ENCODE data around the gene ROM1.
A peak's percentile ranks its signal among the peaks of the same experiment; 100 is the strongest.

Gene ROM1

GRCh38 chr11:62572431-62572830 is 40.6 kb upstream of the ROM1 start:
- H3K18ac ChIP-seq (ENCODE audit: low read depth in 1 of 2, low read length in 2 of 2) = no peak overlapping the region
- no peak overlapping the region for H4K8ac ChIP-seq (ENCODE audit: low read length)
- no peaks in the 10 kb centered on the region for H3K27me3 ChIP-seq (ENCODE audit: control insufficient read depth in 1 of 2, insufficient read depth in 1 of 2, low read length in 2 of 2)
- DNase-seq = no peak
- H3K23ac ChIP-seq (ENCODE audit: low read length in 2 of 2) = no peak overlapping the region
- H2BK12ac ChIP-seq (ENCODE audit: low read length in 2 of 2) = no peak overlapping the region
- no peak overlapping the region for H3K4ac ChIP-seq (ENCODE audit: low read depth in 1 of 2, low read length in 2 of 2)
- H3K27ac ChIP-seq (ENCODE audit: low read length, poor library complexity, severe bottlenecking) = no peak overlapping the region
- peak overlapping the region; percentile 44 to 96 for H3K4me3 ChIP-seq (ENCODE audit: insufficient read depth in 1 of 2, low read depth in 1 of 2, low read length in 2 of 2)
- peaks cover 56 to 69% of the 10 kb centered on the region in 2 experiments for H3K36me3 ChIP-seq (ENCODE audit: control insufficient read depth in 1 of 2, insufficient read depth in 2 of 2, low read depth in 1 of 2, low read length in 2 of 2)
- H3K4me1 ChIP-seq (ENCODE audit: control insufficient read depth, insufficient read depth, low read depth, low read length) = peaks cover 23% of the 10 kb centered on the region
- peaks cover 10% of the 10 kb centered on the region for H3K79me1 ChIP-seq (replicated peaks; ENCODE audit: low read length, poor library complexity, severe bottlenecking)
- H2AFZ ChIP-seq (ENCODE audit: low read depth, low read length) = no peak overlapping the region
- no peak overlapping the region for H4K91ac ChIP-seq (ENCODE audit: low read length)
- no peak overlapping the region for H2BK15ac ChIP-seq (ENCODE audit: low read depth, poor library complexity, severe bottlenecking)
- peak overlapping the region; percentile 98 for H3K9ac ChIP-seq (ENCODE audit: low read length)
- H3K4me2 ChIP-seq (ENCODE audit: low read length, poor library complexity, severe bottlenecking) = peak overlapping the region; percentile 93
- H3K9me3 ChIP-seq (ENCODE audit: control insufficient read depth, low read length) = no peaks in the 10 kb centered on the region
- H2BK120ac ChIP-seq (ENCODE audit: low read depth, low read length) = no peak overlapping the region
- H2AK5ac ChIP-seq (ENCODE audit: low read length, severe bottlenecking) = no peak overlapping the region
- H2BK5ac ChIP-seq (ENCODE audit: low read depth, low read length, poor library complexity, severe bottlenecking) = no peak overlapping the region
- 89% methylated on average over 11 of the region's 12 CpGs for WGBS
- H3K14ac ChIP-seq (ENCODE audit: low read length in 2 of 2) = no peak overlapping the region

GRCh38 chr11:62573006-62573591 is 40.0 kb upstream of the ROM1 start:
- Histone ChIP-seq H3K36me3 (ENCODE audit: control insufficient read depth in 1 of 2, insufficient read depth in 2 of 2, low read depth in 1 of 2, low read length in 2 of 2) (peaks cover 52 to 67% of the 10 kb centered on the region in 2 experiments), H2AFZ (ENCODE audit: low read depth, low read length) (no peak overlapping the region), H4K91ac (ENCODE audit: low read length) (peak overlapping the region; percentile 49), H2BK5ac (ENCODE audit: low read depth, low read length, poor library complexity, severe bottlenecking) (peak overlapping the region; percentile 94), H2AK5ac (ENCODE audit: low read length, severe bottlenecking) (peak overlapping the region; percentile 86), H3K4me2 (ENCODE audit: low read length, poor library complexity, severe bottlenecking) (peak overlapping the region; percentile 93), H3K4ac (ENCODE audit: low read depth in 1 of 2, low read length in 2 of 2) (peak overlapping the region; percentile 94 to 97), H3K27me3 (ENCODE audit: control insufficient read depth in 1 of 2, insufficient read depth in 1 of 2, low read length in 2 of 2) (no peaks in the 10 kb centered on the region), H2BK15ac (ENCODE audit: low read depth, poor library complexity, severe bottlenecking) (peak overlapping the region; percentile 75), H3K9me3 (ENCODE audit: control insufficient read depth, low read length) (no peaks in the 10 kb centered on the region), H2BK120ac (ENCODE audit: low read depth, low read length) (peak overlapping the region; percentile 82), H2BK12ac (ENCODE audit: low read length in 2 of 2) (no peak overlapping the region), H3K4me3 (ENCODE audit: insufficient read depth in 1 of 2, low read depth in 1 of 2, low read length in 2 of 2) (peak overlapping the region; percentile 86 to 96), H3K4me1 (ENCODE audit: control insufficient read depth, insufficient read depth, low read depth, low read length) (peaks cover 21% of the 10 kb centered on the region), H3K27ac (ENCODE audit: low read length, poor library complexity, severe bottlenecking) (peak overlapping the region; percentile 91), H3K79me1 (replicated peaks; ENCODE audit: low read length, poor library complexity, severe bottlenecking) (peaks cover 10% of the 10 kb centered on the region), H3K23ac (ENCODE audit: low read length in 2 of 2) (peak overlapping the region in 1 of 2 experiments; percentile 56), H3K14ac (ENCODE audit: low read length in 2 of 2) (peak overlapping the region in 1 of 2 experiments; percentile 86), H3K9ac (ENCODE audit: low read length) (peak overlapping the region; percentile 98), H4K8ac (ENCODE audit: low read length) (peak overlapping the region; percentile 35), H3K18ac (ENCODE audit: low read depth in 1 of 2, low read length in 2 of 2) (peak overlapping the region; percentile 88 to 93)
- DNase-seq = peak; percentile 45
- WGBS = under 1% methylated on average over 33 of the region's 33 CpGs

GRCh38 chr11:62573592-62574362 is 39.3 kb upstream of the ROM1 start, which contains the start of gene EEF1G:
Gene EEF1G, minus strand, starts transcription at chr11:62573891. Its CDS starts 49 bp downstream, at chr11:62573842.
- Histone ChIP-seq H3K14ac (ENCODE audit: low read length in 2 of 2) (peak within 1 kb of the TSS; percentile 22 to 96), H3K4me1 (ENCODE audit: control insufficient read depth, insufficient read depth, low read depth, low read length) (peaks cover 25% of the 10 kb centered on the region), H4K8ac (ENCODE audit: low read length) (peak within 1 kb of the TSS; percentile 96), H3K4me2 (ENCODE audit: low read length, poor library complexity, severe bottlenecking) (peak within 1 kb of the TSS; percentile 93), H3K79me1 (replicated peaks; ENCODE audit: low read length, poor library complexity, severe bottlenecking) (peaks cover 13% of the 10 kb centered on the region), H3K23ac (ENCODE audit: low read length in 2 of 2) (peak within 1 kb of the TSS in 1 of 2 experiments; percentile 85), H2AK5ac (ENCODE audit: low read length, severe bottlenecking) (peak within 1 kb of the TSS; percentile 86), H2BK5ac (ENCODE audit: low read depth, low read length, poor library complexity, severe bottlenecking) (peak within 1 kb of the TSS; percentile 94), H3K9me3 (ENCODE audit: control insufficient read depth, low read length) (no peaks in the 10 kb centered on the region), H2BK12ac (ENCODE audit: low read length in 2 of 2) (peak within 1 kb of the TSS in 1 of 2 experiments; percentile 76), H2AFZ (ENCODE audit: low read depth, low read length) (no peak within 1 kb of the TSS), H3K4ac (ENCODE audit: low read depth in 1 of 2, low read length in 2 of 2) (peak within 1 kb of the TSS; percentile 94 to 98), H3K4me3 (ENCODE audit: insufficient read depth in 1 of 2, low read depth in 1 of 2, low read length in 2 of 2) (peak within 1 kb of the TSS; percentile 86 to 96), H3K18ac (ENCODE audit: low read depth in 1 of 2, low read length in 2 of 2) (peak within 1 kb of the TSS; percentile 93 to 99), H3K36me3 (ENCODE audit: control insufficient read depth in 1 of 2, insufficient read depth in 2 of 2, low read depth in 1 of 2, low read length in 2 of 2) (peaks cover 55 to 68% of the 10 kb centered on the region in 2 experiments), H3K9ac (ENCODE audit: low read length) (peak within 1 kb of the TSS; percentile 98), H3K27me3 (ENCODE audit: control insufficient read depth in 1 of 2, insufficient read depth in 1 of 2, low read length in 2 of 2) (no peaks in the 10 kb centered on the region), H3K27ac (ENCODE audit: low read length, poor library complexity, severe bottlenecking) (peak within 1 kb of the TSS; percentile 95), H2BK120ac (ENCODE audit: low read depth, low read length) (peak within 1 kb of the TSS; percentile 82), H4K91ac (ENCODE audit: low read length) (peak within 1 kb of the TSS; percentile 95), H2BK15ac (ENCODE audit: low read depth, poor library complexity, severe bottlenecking) (peak within 1 kb of the TSS; percentile 75)
- WGBS = under 1% methylated on average over 45 of the region's 46 CpGs
- DNase-seq = peak; percentile 100

Data from mesenchymal stem cell (in vitro differentiated cells and primary cell).